Retinal pigment epithelial cell (primary cell): Measurements from ENCODE around the gene MAN2A2.

ENCODE experiments used
- DNase-seq: peaks from one replicate; pipeline ENCODE4 v3.0.0-alpha.2; 2010; ENCODE audit warnings: low read depth
- H3K4me3 ChIP-seq: 2 replicates; pipeline ENCODE4 v1.5.1; 2011; ENCODE audit warnings: mild to moderate bottlenecking, low read length, control low read depth, moderate library complexity
- TF ChIP-seq, protein P1 (sequence below): conservative IDR thresholded peaks from 2 replicates; pipeline ENCODE4 v1.5.1; 2011; ENCODE audit warnings: low read depth, low read length, control low read depth, inconsistent platforms

The MAN2A2 gene

DNA sequence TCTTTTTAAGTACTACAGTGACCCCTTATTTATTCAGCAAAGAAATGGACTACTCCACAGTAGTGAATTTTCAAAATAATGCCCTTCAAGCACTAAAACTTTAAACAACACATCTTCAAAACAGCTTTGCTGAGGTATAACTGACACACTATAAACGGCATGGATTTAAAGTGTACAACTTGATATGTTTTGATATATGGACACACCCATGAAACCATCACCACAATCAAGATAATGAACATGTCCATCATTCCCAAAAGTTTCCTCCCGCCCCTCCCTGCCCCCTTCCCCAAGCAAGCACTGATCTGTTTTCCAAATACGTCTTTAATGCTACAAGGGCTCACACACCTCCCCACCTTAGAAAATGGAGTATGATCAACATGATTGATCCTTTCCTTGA is 36.3 kb upstream of the MAN2A2 start:
- DNase-seq = no peak
- H3K4me3 ChIP-seq = no peak overlapping the region
- TF ChIP-seq, protein P1, sequence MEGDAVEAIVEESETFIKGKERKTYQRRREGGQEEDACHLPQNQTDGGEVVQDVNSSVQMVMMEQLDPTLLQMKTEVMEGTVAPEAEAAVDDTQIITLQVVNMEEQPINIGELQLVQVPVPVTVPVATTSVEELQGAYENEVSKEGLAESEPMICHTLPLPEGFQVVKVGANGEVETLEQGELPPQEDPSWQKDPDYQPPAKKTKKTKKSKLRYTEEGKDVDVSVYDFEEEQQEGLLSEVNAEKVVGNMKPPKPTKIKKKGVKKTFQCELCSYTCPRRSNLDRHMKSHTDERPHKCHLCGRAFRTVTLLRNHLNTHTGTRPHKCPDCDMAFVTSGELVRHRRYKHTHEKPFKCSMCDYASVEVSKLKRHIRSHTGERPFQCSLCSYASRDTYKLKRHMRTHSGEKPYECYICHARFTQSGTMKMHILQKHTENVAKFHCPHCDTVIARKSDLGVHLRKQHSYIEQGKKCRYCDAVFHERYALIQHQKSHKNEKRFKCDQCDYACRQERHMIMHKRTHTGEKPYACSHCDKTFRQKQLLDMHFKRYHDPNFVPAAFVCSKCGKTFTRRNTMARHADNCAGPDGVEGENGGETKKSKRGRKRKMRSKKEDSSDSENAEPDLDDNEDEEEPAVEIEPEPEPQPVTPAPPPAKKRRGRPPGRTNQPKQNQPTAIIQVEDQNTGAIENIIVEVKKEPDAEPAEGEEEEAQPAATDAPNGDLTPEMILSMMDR = no peak

DNA sequence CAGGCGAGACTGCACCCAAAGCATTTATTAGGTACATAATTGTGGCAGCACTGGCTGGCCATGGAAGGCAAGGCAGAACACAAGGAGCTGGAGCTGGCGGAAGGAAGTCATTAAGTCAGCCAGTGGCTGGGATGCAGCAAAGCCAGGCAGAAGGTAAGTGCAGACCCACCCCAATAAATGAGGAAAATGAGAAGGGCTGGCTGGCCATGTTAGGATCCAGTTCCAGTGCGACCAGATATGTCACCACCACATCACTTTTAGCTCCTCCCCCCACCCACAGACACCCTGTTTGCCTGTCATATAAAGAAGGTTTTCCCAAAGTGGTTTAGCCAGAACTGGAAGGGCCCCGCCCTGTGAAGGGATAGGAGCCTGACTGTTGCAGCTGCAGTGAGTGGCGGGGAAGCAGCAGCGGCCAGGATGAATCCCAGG is 34.8 kb upstream of the MAN2A2 start, which contains the start of gene FURIN:
FURIN (plus strand) TSS at position 328 of the 429 bp plus-strand sequence. CDS start 7,153 bp downstream, outside the sequence.
- TF ChIP-seq, protein P1 = no peak
- DNase-seq = no peak
- no peak within 1 kb of the TSS for H3K4me3 ChIP-seq

DNA sequence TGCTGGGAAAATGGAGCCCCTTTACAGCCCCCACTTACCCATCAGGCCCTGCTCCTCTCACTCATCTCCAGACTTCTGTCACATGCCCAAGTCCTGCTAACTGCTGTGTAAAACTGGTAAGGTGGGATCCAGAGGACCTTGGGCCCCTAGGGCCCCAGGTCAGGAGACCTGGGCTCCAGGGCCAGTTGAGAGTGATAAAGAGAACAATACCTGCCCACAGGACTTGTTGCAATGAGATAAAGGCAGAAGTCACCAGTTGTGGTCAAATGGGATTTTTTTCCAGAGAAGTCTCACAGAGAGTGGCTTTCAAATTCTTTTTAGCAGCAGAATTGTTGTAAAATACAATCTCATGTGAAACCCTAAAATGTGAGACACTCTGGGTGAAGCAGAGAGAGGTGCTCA is 34.0 kb upstream of the MAN2A2 start:
- TF ChIP-seq, protein P1 = no peak
- DNase-seq = no peak
- H3K4me3 ChIP-seq = no peak overlapping the region

DNA sequence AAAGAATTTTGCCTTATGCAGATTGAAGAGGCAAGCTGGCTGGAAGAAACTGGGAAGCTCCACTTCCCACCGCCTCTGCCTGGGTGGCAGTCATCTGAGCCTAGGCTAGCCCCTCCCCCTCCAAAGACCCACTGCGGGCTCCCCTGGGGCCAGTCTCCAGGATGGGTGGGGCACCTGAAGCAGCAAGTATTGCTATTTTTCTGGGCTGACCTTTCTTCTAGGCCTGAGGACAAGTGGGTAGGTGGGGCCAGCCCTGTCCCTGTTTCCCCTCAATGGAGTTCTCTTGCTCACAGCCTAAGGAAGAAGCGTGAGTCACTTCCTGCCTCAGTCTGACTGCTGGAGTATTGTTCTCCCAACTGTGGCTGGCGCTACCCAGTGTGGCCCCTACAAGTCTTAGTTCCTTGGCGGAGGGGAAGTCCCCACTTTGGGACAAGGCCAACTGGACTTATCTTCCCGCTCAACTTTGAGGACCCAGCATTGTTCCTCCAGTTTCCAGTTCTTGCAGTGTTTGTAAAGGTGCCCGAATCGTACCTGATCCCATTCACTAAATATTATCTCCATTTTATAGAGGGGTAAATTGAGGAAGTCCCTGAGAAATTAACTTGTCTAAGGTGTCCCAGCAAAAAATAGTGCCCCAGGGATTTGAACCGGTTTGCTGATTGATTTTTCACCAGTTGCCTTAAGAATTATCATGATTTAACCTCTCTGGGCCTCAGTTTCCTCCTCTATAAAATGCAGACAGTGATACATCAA is 33.3 kb upstream of the MAN2A2 start:
- TF ChIP-seq, protein P1 = no peak
- peak; percentile 52 for DNase-seq
- H3K4me3 ChIP-seq = no peak overlapping the region

DNA sequence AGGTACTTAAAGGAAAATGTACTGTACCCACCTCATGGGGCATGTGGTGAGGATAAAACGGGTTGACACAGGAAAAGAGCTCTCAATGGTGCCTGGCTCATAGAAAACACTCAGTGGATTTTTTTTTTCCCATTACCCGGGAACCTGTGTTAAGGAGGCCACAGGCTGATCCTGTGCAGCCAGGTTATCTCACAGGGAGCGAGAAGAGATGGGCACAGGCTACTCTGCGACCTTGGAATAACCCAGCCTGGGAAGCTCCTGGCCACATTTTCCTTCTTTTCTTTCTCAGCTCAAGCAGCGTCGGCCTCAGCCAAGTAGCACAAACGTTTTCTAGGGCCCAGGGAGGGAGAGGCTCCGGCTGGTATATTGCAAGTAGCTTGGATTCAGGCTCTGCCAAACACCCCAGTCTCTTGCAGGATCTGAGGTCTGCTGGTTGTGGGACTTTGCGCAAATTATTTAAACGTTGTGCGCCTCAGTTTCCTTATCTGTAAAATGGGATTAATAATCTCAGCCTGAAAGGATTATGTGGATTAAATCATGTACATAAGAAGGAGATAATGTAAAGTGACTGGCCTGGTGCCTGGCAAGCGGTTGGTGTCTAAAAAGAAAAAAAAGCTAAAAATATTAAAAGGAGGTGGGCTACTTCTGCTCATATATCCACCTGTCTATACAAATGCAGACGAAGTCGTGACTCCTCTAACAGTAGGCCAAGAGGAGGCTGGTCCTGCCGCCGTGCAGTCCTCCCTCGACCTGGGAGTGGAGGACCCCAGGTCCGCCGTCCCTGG is 32.6 kb upstream of the MAN2A2 start:
- peak overlapping the region; percentile 72 for H3K4me3 ChIP-seq
- no peak for DNase-seq
- TF ChIP-seq, protein P1 = no peak

DNA sequence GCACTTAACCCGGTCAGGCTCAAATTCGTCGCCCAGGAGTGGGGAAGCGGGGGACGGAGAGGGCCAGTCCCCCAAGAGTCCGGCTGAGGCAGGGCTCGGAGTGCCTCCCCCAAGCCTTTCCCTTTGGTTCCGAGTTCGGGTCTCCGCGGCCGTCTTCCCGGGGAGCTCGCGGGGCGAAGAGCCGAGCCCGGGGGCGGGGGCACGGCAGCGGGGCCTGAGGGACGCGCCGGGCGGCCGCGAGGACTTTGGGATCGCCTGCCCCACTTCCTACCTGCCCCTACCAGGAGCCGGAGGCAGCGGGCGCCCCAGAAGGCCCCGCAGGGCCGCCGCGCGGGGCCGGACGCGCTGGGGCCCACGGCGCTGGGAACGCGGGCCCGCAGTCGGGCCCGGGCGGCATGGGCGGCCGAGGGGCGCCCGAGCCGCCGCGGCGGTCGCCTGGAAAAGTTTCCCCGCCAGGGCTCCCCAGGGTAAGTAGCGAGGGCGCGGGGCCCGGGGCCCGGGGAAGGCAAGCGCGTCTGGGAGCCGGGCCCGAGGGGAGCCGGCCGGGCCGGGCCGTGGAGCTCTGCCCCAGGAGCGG is 31.9 kb upstream of the MAN2A2 start:
- peak overlapping the region; percentile 72 for H3K4me3 ChIP-seq
- TF ChIP-seq, protein P1 = no peak
- no peak for DNase-seq
